ENCODE results near the gene FGD4.

Gene FGD4

GRCh38 chr12:32566663-32567295 is 167.4 kb downstream of the FGD4 start:
- Mint-ChIP-seq H3K27me3 (no peaks in the 10 kb centered on the region), H3K27ac (no peak overlapping the region), H3K4me3 (no peak overlapping the region), H3K36me3 (no peaks in the 10 kb centered on the region), H3K4me1 (no peaks in the 10 kb centered on the region), H3K9me3 (no peaks in the 10 kb centered on the region)

GRCh38 chr12:32567296-32567674 is 167.9 kb downstream of the FGD4 start:
- Mint-ChIP-seq H3K36me3 (no peaks in the 10 kb centered on the region), H3K9me3 (no peaks in the 10 kb centered on the region), H3K27ac (no peak overlapping the region), H3K27me3 (no peaks in the 10 kb centered on the region), H3K4me3 (no peak overlapping the region), H3K4me1 (no peaks in the 10 kb centered on the region)

GRCh38 chr12:32568228-32568627 is 168.9 kb downstream of the FGD4 start:
- H3K27me3 Mint-ChIP-seq, result no peaks in the 10 kb centered on the region
- no peak overlapping the region for H3K4me3 Mint-ChIP-seq
- H3K27ac Mint-ChIP-seq, result no peak overlapping the region
- H3K36me3 Mint-ChIP-seq, result no peaks in the 10 kb centered on the region
- no peaks in the 10 kb centered on the region for H3K9me3 Mint-ChIP-seq
- no peaks in the 10 kb centered on the region for H3K4me1 Mint-ChIP-seq

DNA sequence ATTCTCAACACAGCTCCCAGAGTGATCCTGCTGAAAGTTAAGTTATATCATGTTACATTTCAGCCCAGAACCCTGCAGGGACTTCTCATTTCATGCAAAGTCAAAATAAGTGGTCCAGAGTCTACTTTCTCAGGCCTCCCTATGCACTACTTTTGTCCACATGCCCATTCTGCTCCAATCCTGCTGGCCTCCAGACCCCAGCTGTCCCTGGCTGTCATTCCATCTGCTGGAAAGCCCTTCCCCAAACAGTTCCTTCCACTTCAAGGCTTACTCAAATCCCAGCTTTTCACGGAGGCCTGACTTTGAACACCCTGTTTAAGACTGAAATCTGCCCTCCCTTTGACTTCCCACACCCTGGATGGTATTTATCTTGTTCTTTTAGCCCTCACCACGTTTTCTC is 169.9 kb downstream of the FGD4 start:
- H3K27ac Mint-ChIP-seq, result no peak overlapping the region
- H3K36me3 Mint-ChIP-seq, result no peaks in the 10 kb centered on the region
- no peaks in the 10 kb centered on the region for H3K4me1 Mint-ChIP-seq
- no peak overlapping the region for H3K4me3 Mint-ChIP-seq
- H3K9me3 Mint-ChIP-seq, result no peaks in the 10 kb centered on the region
- H3K27me3 Mint-ChIP-seq, result no peaks in the 10 kb centered on the region

DNA sequence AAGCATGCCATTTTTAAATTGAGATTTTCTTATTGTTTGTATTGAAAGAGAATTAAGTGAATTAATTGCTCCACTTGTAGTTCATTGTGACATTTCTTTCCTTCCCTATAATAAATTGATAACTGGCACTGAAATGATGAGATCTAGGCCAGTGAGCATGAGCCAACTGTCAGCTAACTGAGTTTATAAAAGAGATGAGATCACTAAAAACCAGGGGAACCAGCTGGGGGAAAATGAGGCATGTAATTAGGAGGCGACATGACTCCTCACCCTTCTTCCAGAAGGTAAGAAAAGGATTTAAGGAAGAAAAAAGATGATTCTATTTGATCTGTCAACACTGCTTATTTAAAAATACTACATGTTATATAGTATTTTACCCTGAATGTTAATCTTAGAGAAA is 175.2 kb downstream of the FGD4 start:
- H3K4me3 Mint-ChIP-seq, result no peak overlapping the region
- no peaks in the 10 kb centered on the region for H3K36me3 Mint-ChIP-seq
- H3K27me3 Mint-ChIP-seq, result peaks cover 5% of the 10 kb centered on the region
- H3K4me1 Mint-ChIP-seq, result no peaks in the 10 kb centered on the region
- H3K27ac Mint-ChIP-seq, result no peak overlapping the region
- no peaks in the 10 kb centered on the region for H3K9me3 Mint-ChIP-seq

GRCh38 chr12:32577328-32577727 is 178.0 kb downstream of the FGD4 start:
- Mint-ChIP-seq H3K36me3 (no peaks in the 10 kb centered on the region), H3K4me1 (no peaks in the 10 kb centered on the region), H3K27ac (no peak overlapping the region), H3K9me3 (no peaks in the 10 kb centered on the region), H3K4me3 (no peak overlapping the region), H3K27me3 (peaks cover 5% of the 10 kb centered on the region)

DNA sequence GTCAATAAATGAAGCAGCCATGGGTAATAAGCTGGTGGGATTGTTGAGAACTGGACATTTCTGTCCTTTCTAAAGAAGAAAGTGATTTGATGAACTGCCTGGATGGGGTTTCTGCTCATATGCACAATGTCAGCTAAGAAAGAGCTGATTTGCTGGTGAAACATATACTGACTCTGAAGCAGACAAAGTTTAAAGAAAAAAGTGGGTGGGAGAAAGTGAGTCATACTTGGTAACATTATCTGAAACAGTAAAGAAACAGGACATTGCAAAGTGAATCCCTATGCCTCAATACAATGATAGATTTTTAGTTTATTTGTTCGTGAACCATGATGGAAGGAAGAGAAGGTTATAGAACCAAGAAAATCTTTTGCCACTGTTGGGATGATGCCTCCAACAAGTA is 184.2 kb downstream of the FGD4 start:
- Mint-ChIP-seq H3K4me1 (peaks cover 17% of the 10 kb centered on the region), H3K36me3 (no peaks in the 10 kb centered on the region), H3K27ac (peak overlapping the region; percentile 0), H3K4me3 (no peak overlapping the region), H3K27me3 (no peaks in the 10 kb centered on the region), H3K9me3 (no peaks in the 10 kb centered on the region)

DNA sequence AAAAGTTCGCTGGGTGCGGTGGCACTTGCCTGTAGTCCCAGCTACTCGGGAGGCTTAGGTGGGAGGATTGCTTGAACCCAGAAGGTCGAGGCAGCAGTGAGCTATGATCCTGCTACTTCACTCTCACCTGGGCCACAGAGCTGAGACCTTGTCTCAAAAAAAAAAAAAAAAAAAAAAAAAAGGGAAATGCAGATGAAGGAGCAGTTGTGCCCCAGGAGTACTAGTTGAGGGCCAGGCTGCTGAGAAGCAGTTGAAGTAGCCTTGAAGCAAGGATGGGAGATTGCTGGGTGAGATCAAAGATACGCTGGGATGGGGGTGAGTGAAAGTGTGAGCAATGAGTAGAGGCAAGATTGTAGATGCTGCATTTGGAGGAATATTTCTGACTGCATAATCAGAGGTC is 186.3 kb downstream of the FGD4 start:
- H3K4me3 Mint-ChIP-seq, result no peak overlapping the region
- H3K27ac Mint-ChIP-seq, result no peak overlapping the region
- H3K27me3 Mint-ChIP-seq, result no peaks in the 10 kb centered on the region
- peaks cover 34% of the 10 kb centered on the region for H3K4me1 Mint-ChIP-seq
- H3K9me3 Mint-ChIP-seq, result no peaks in the 10 kb centered on the region
- H3K36me3 Mint-ChIP-seq, result no peaks in the 10 kb centered on the region

- Mint-ChIP-seq H3K27ac (no peak overlapping the region), H3K36me3 (no peaks in the 10 kb centered on the region), H3K4me1 (peaks cover 34% of the 10 kb centered on the region), H3K4me3 (no peak overlapping the region), H3K9me3 (no peaks in the 10 kb centered on the region), H3K27me3 (no peaks in the 10 kb centered on the region)
These were observed 187.0 kb downstream of the FGD4 start for GRCh38 chr12:32586390-32586789.

GRCh38 chr12:32587581-32588495 is 188.5 kb downstream of the FGD4 start:
- Mint-ChIP-seq H3K27ac (no peak overlapping the region), H3K4me1 (peaks cover 34% of the 10 kb centered on the region), H3K4me3 (no peak overlapping the region), H3K27me3 (no peaks in the 10 kb centered on the region), H3K36me3 (no peaks in the 10 kb centered on the region), H3K9me3 (no peaks in the 10 kb centered on the region)

- no peak overlapping the region for H3K4me3 Mint-ChIP-seq
- no peak overlapping the region for H3K27ac Mint-ChIP-seq
- H3K36me3 Mint-ChIP-seq, result no peaks in the 10 kb centered on the region
- no peaks in the 10 kb centered on the region for H3K9me3 Mint-ChIP-seq
- peaks cover 32% of the 10 kb centered on the region for H3K4me1 Mint-ChIP-seq
- no peaks in the 10 kb centered on the region for H3K27me3 Mint-ChIP-seq
These were observed 189.2 kb downstream of the FGD4 start for GRCh38 chr12:32588604-32589003.

GRCh38 chr12:32589165-32589865 is 190.0 kb downstream of the FGD4 start:
- no peaks in the 10 kb centered on the region for H3K27me3 Mint-ChIP-seq
- H3K4me1 Mint-ChIP-seq, result peaks cover 31% of the 10 kb centered on the region
- peak overlapping the region; percentile 27 for H3K27ac Mint-ChIP-seq
- no peaks in the 10 kb centered on the region for H3K36me3 Mint-ChIP-seq
- no peaks in the 10 kb centered on the region for H3K9me3 Mint-ChIP-seq
- no peak overlapping the region for H3K4me3 Mint-ChIP-seq

- Mint-ChIP-seq H3K36me3 (no peaks in the 10 kb centered on the region), H3K27ac (no peak overlapping the region), H3K9me3 (no peaks in the 10 kb centered on the region), H3K27me3 (no peaks in the 10 kb centered on the region), H3K4me1 (peaks cover 3% of the 10 kb centered on the region), H3K4me3 (no peak overlapping the region)
These were observed 195.9 kb downstream of the FGD4 start for GRCh38 chr12:32595251-32595650.

DNA sequence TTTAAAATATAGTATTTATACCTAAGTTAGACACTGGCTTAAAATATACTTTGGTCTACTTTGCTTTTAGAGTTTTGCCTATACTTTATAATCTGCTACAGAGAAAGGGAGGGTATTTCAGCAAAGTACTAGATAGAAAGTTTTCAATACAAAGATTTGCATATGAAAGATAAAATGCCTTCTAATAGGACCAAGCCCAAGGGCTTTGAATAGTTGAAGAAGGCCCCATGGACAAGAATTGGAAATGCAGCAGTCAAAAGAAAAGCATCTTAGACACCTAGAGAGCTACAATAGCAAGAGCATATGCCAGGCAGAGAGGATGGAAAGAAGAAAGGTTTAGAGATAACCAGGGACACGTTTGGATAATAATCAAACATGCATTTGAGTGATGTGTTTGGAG is 196.7 kb downstream of the FGD4 start:
- Mint-ChIP-seq H3K9me3 (no peaks in the 10 kb centered on the region), H3K36me3 (no peaks in the 10 kb centered on the region), H3K4me3 (no peak overlapping the region), H3K27me3 (no peaks in the 10 kb centered on the region), H3K27ac (no peak overlapping the region), H3K4me1 (no peaks in the 10 kb centered on the region)

- no peaks in the 10 kb centered on the region for H3K36me3 Mint-ChIP-seq
- no peaks in the 10 kb centered on the region for H3K4me1 Mint-ChIP-seq
- no peak overlapping the region for H3K27ac Mint-ChIP-seq
- no peaks in the 10 kb centered on the region for H3K9me3 Mint-ChIP-seq
- H3K27me3 Mint-ChIP-seq, result no peaks in the 10 kb centered on the region
- no peak overlapping the region for H3K4me3 Mint-ChIP-seq
These were observed 199.3 kb downstream of the FGD4 start for GRCh38 chr12:32598688-32599087.

- no peak overlapping the region for H3K27ac Mint-ChIP-seq
- no peak overlapping the region for H3K4me3 Mint-ChIP-seq
- H3K9me3 Mint-ChIP-seq, result no peaks in the 10 kb centered on the region
- H3K27me3 Mint-ChIP-seq, result peaks cover 2% of the 10 kb centered on the region
- H3K36me3 Mint-ChIP-seq, result no peaks in the 10 kb centered on the region
- peaks cover 5% of the 10 kb centered on the region for H3K4me1 Mint-ChIP-seq
These were observed 201.3 kb downstream of the FGD4 start for GRCh38 chr12:32600681-32601080.
